B cell (primary cell): Measurements from ENCODE around the gene LAMA1.

Experiments
- CTCF ChIP-seq: fragments of 200-600 bp; IDR thresholded peaks from one replicate; pipeline ENCODE4 v1.8.0; 2022; ENCODE audit warnings: antibody characterized with exemption, mild to moderate bottlenecking
- EZH2 ChIP-seq: IDR thresholded peaks from 2 replicates; pipeline ENCODE4 v1.6.1; 2012; ENCODE audit warnings: borderline replicate concordance, low read depth, mild to moderate bottlenecking, moderate library complexity, low read length; ENCODE audit not compliant: insufficient read depth, poor library complexity, severe bottlenecking

- TF ChIP-seq CTCF (no peak), EZH2 (no peak)
Measured at GRCh38 chr18:6983366-6983765, 134.2 kb downstream of the LAMA1 start.
